Tibial artery (tissue), 4 donors: Measurements from ENCODE around the gene TEX48.

ENCODE experiments used
- DNase-seq, 2 donors: peaks; one replicate each; pipeline ENCODE4 v3.0.0-alpha.2; 2019
- H3K27ac ChIP-seq, 2 donors: fragments of 200-600 bp; sonication (generic) in 1 of 2; 1 replicate in 1 of 2; 2 replicates in 1 of 2; pipeline ENCODE4 v1.5.1; 2018 to 2019; ENCODE audit warnings: mild to moderate bottlenecking in 1 of 2
- H3K27me3 ChIP-seq, 2 donors: fragments of 200-600 bp; sonication (generic) in 1 of 2; one replicate each; pipeline versions ENCODE4 v1.5.1 to v1.6.0; 2016 to 2019
- H3K36me3 ChIP-seq, 3 donors: fragments of 200-600 bp; sonication (generic) in 2 of 3; one replicate each; pipeline ENCODE4 v1.5.1; 2016 to 2019; ENCODE audit warnings: mild to moderate bottlenecking in 2 of 3
- H3K4me1 ChIP-seq, 4 donors: fragments of 200-600 bp; sonication (generic) in 2 of 4; 1 replicate in 3 of 4; 2 replicates in 1 of 4; pipeline ENCODE4 v1.5.1; 2016 to 2019
- H3K4me3 ChIP-seq, 2 donors: fragments of 200-600 bp; sonication (generic) in 1 of 2; 1 replicate in 1 of 2; 2 replicates in 1 of 2; pipeline ENCODE4 v1.5.1; 2018 to 2019; ENCODE audit warnings: mild to moderate bottlenecking in 2 of 2
- H3K9me3 ChIP-seq, 3 donors: fragments of 200-600 bp; sonication (generic) in 1 of 3; one replicate each; pipeline ENCODE4 v1.5.1; 2016 to 2019
- CTCF ChIP-seq, 2 experiments: fragments of 200-600 bp in 1 of 2; fragments of 450-650 bp in 1 of 2; IDR thresholded peaks; one replicate each; pipeline ENCODE4 v1.5.1; 2017 to 2019; ENCODE audit warnings: antibody characterized with exemption in 2 of 2, mild to moderate bottlenecking in 1 of 2, moderate library complexity in 1 of 2
- intact Hi-C: fragments of 100-400 bp; cut with DNase I; formaldehyde crosslinking; loops from one replicate; pipeline ENCODE4 v1.15.0; 2023; ENCODE audit warnings: low total_unique reads

TEX48 gene

GRCh38 chr9:114697951-114698351 lies 16.0 kb upstream of the TEX48 start:
- H3K27ac ChIP-seq = no peak overlapping the region
- no peak overlapping the region for H3K4me3 ChIP-seq
- no peaks in the 10 kb centered on the region for H3K36me3 ChIP-seq
- H3K4me1 ChIP-seq = no peaks in the 10 kb centered on the region
- no peaks in the 10 kb centered on the region for H3K9me3 ChIP-seq
- no peak for TF ChIP-seq CTCF (IDR thresholded peaks at IDR 0.05)
- no peaks in the 10 kb centered on the region for H3K27me3 ChIP-seq
- no peak for DNase-seq
- intact Hi-C loops = no loop called here

- Histone ChIP-seq H3K9me3 (no peaks in the 10 kb centered on the region), H3K27me3 (no peaks in the 10 kb centered on the region), H3K27ac (no peak overlapping the region), H3K4me3 (no peak overlapping the region), H3K4me1 (no peaks in the 10 kb centered on the region), H3K36me3 (no peaks in the 10 kb centered on the region)
- no peak for TF ChIP-seq CTCF (IDR thresholded peaks at IDR 0.05)
- intact Hi-C loops = no loop called here
- no peak for DNase-seq
Measured at GRCh38 chr9:114696814-114697544, 15.0 kb upstream of the TEX48 start.

GRCh38 chr9:114695948-114696347 lies 14.0 kb upstream of the TEX48 start:
- Histone ChIP-seq H3K4me1 (no peaks in the 10 kb centered on the region), H3K27me3 (no peaks in the 10 kb centered on the region), H3K4me3 (no peak overlapping the region), H3K9me3 (no peaks in the 10 kb centered on the region), H3K27ac (no peak overlapping the region), H3K36me3 (no peaks in the 10 kb centered on the region)
- intact Hi-C loops = no loop called here
- no peak for TF ChIP-seq CTCF (IDR thresholded peaks at IDR 0.05)
- no peak for DNase-seq

DNA sequence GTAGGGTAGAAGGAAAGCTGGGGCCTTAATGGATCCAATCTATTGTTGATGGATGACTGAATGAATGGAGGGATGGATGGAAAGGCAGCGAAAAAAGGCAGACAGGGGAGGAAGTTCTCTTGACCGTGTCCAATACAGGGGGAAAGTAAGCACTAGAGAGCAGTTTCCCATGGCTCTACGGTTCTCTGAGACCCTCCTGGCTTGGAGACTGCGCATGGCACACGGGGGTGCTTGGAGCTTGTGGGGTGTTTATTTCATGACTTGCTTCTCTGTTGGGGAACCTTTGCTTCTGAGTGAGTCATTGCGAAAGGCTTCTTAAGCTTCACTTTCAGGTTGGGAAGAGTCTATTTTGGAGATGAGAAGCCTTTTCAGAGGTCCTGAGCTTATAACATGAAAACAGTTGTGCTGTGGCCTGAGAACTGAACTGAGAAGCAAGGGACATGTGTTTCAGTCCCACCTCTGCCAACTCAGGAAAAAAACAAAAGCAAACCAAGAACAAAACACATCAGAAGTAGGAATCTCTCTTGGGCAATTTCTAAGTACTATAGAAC lies 12.8 kb upstream of the TEX48 start:
- no peaks in the 10 kb centered on the region for H3K9me3 ChIP-seq
- no peak overlapping the region for H3K4me3 ChIP-seq
- DNase-seq = no peak
- no peaks in the 10 kb centered on the region for H3K4me1 ChIP-seq
- H3K27ac ChIP-seq = no peak overlapping the region
- H3K36me3 ChIP-seq = no peaks in the 10 kb centered on the region
- no peaks in the 10 kb centered on the region for H3K27me3 ChIP-seq
- intact Hi-C loops = no loop called here
- no peak for TF ChIP-seq CTCF (IDR thresholded peaks at IDR 0.05)

- no peak overlapping the region for H3K27ac ChIP-seq
- intact Hi-C loops = no loop called here
- no peak for TF ChIP-seq CTCF (IDR thresholded peaks at IDR 0.05)
- H3K4me1 ChIP-seq = no peaks in the 10 kb centered on the region
- H3K36me3 ChIP-seq = no peaks in the 10 kb centered on the region
- no peak overlapping the region for H3K4me3 ChIP-seq
- H3K27me3 ChIP-seq = no peaks in the 10 kb centered on the region
- no peak for DNase-seq
- no peaks in the 10 kb centered on the region for H3K9me3 ChIP-seq
Measured at GRCh38 chr9:114694146-114694545, 12.2 kb upstream of the TEX48 start.
